H54 (cell line): ENCODE data around the gene MESP1.

Experiments used
- DNase-seq: peaks from one replicate; pipeline ENCODE4 v3.0.0; 2011; ENCODE audit warnings: low spot score, mixed read lengths; ENCODE audit not compliant: insufficient read length
- FAIRE-seq: peaks from 3 replicates; lab custom pipeline; 2011; peaks lifted over from hg19 to GRCh38; lab: Jason Lieb, UNC
- POLR2A ChIP-seq: IDR thresholded peaks from 2 replicates; pipeline ENCODE4 v1.6.1; 2011; ENCODE audit warnings: low read depth, mild to moderate bottlenecking, low read length

The MESP1 gene

GRCh38 chr15:89758981-89759380, 7.9 kb upstream of the MESP1 start:
- no peak for TF ChIP-seq POLR2A
- DNase-seq (no peak), FAIRE-seq (no peak)

- DNase-seq: no peak
- FAIRE-seq: no peak
- no peak for TF ChIP-seq POLR2A
These were observed 7.2 kb upstream of the MESP1 start for GRCh38 chr15:89758283-89758682.

- no peak for TF ChIP-seq POLR2A
- FAIRE-seq (no peak), DNase-seq (no peak)
These were observed 5.8 kb upstream of the MESP1 start for GRCh38 chr15:89756897-89757296.

GRCh38 chr15:89755701-89756100, 4.7 kb upstream of the MESP1 start:
- TF ChIP-seq POLR2A: no peak
- no peak for FAIRE-seq

GRCh38 chr15:89754361-89755154, 3.5 kb upstream of the MESP1 start:
- no peak for TF ChIP-seq POLR2A
- FAIRE-seq: no peak
- no peak for DNase-seq

More at GRCh38 chr15:89755701-89756100, 4.7 kb upstream of the MESP1 start:
- DNase-seq: no peak

GRCh38 chr15:89753855-89754254, 2.8 kb upstream of the MESP1 start:
- FAIRE-seq: no peak
- no peak for TF ChIP-seq POLR2A
- no peak for DNase-seq

- TF ChIP-seq POLR2A: no peak
- DNase-seq: no peak
- no peak for FAIRE-seq
These were observed 699 bp upstream of the MESP1 start for GRCh38 chr15:89751748-89752147.

- no peak for DNase-seq
- FAIRE-seq: no peak
- TF ChIP-seq POLR2A: no peak
These were observed 994 bp downstream of the MESP1 start for GRCh38 chr15:89749951-89750559.

GRCh38 chr15:89749526-89749925, 1.5 kb downstream of the MESP1 start:
- DNase-seq: no peak
- FAIRE-seq: no peak
- TF ChIP-seq POLR2A: no peak

GRCh38 chr15:89749054-89749453, 2.0 kb downstream of the MESP1 start:
- TF ChIP-seq POLR2A: no peak
- FAIRE-seq: no peak
- no peak for DNase-seq

- no peak for DNase-seq
- no peak for TF ChIP-seq POLR2A
- no peak for FAIRE-seq
These were observed 3.1 kb downstream of the MESP1 start for GRCh38 chr15:89747708-89748682.

- TF ChIP-seq POLR2A: no peak
- FAIRE-seq (no peak), DNase-seq (no peak)
These were observed 4.7 kb downstream of the MESP1 start for GRCh38 chr15:89746386-89746780.

GRCh38 chr15:89745768-89746167, 5.3 kb downstream of the MESP1 start:
- DNase-seq (no peak), FAIRE-seq (no peak)
- no peak for TF ChIP-seq POLR2A

GRCh38 chr15:89745131-89745530, 5.9 kb downstream of the MESP1 start:
- DNase-seq (no peak), FAIRE-seq (no peak)
- TF ChIP-seq POLR2A: no peak

GRCh38 chr15:89743594-89743993, 7.5 kb downstream of the MESP1 start:
- no peak for FAIRE-seq

More at GRCh38 chr15:89743594-89743993, 7.5 kb downstream of the MESP1 start:
- no peak for DNase-seq
- no peak for TF ChIP-seq POLR2A
